BLaER1 (cell line): Measurements from ENCODE around the gene CNOT10.
"Not testable (repeated sequence)": the region's sequence is repeated elsewhere in the genome, so short reads cannot be mapped to it uniquely, and the experiment has no call there.

ENCODE experiments used
- H3K27ac ChIP-seq: shearing (Covaris generic); formaldehyde crosslinking; 2 replicates; pipeline ENCODE4 v1.8.1; 2022
- H3K27me3 ChIP-seq: shearing (Covaris generic); formaldehyde crosslinking; 2 replicates; pipeline ENCODE4 v1.8.1; 2022
- H3K36me3 ChIP-seq: shearing (Covaris generic); formaldehyde crosslinking; 2 replicates; pipeline ENCODE4 v1.8.1; 2022
- H3K4me1 ChIP-seq: shearing (Covaris generic); formaldehyde crosslinking; 2 replicates; pipeline ENCODE4 v1.8.1; 2022
- H3K4me2 ChIP-seq: shearing (Covaris generic); formaldehyde crosslinking; 2 replicates; pipeline ENCODE4 v1.8.1; 2022
- H3K4me3 ChIP-seq: shearing (Covaris generic); formaldehyde crosslinking; 2 replicates; pipeline ENCODE4 v1.8.1; 2022
- H3K9ac ChIP-seq: shearing (Covaris generic); formaldehyde crosslinking; 2 replicates; pipeline ENCODE4 v1.8.1; 2022
- H3K9me3 ChIP-seq: shearing (Covaris generic); formaldehyde crosslinking; 2 replicates; pipeline ENCODE4 v1.8.1; 2022
- H4K20me1 ChIP-seq: shearing (Covaris generic); formaldehyde crosslinking; 2 replicates; pipeline ENCODE4 v1.8.1; 2022
- Cebpa-rat ChIP-seq: shearing (Covaris generic); IDR thresholded peaks from 2 replicates; pipeline ENCODE4 v1.8.1; 2022

CNOT10 gene

GRCh38 chr3:32684800-32685542 lies at the start of gene CNOT10:
CNOT10 (plus strand) TSS chr3:32685188; CDS start chr3:32685461, 273 bp downstream.
- H3K9ac ChIP-seq: peak within 1 kb of the TSS; percentile 83

GRCh38 chr3:32640939-32641338 lies 44.0 kb upstream of the CNOT10 start:
- TF ChIP-seq Cebpa-rat: no peak
- H3K9me3 ChIP-seq: no peaks in the 10 kb centered on the region
- no peak overlapping the region for H3K4me2 ChIP-seq
- H4K20me1 ChIP-seq: no peaks in the 10 kb centered on the region
- no peaks in the 10 kb centered on the region for H3K27me3 ChIP-seq
- no peak overlapping the region for H3K9ac ChIP-seq
- no peak overlapping the region for H3K4me3 ChIP-seq
- no peaks in the 10 kb centered on the region for H3K4me1 ChIP-seq
- H3K36me3 ChIP-seq: no peaks in the 10 kb centered on the region
- H3K27ac ChIP-seq: no peak overlapping the region

More at GRCh38 chr3:32684800-32685542, at the start of gene CNOT10:
- TF ChIP-seq Cebpa-rat: no peak
- no peaks in the 10 kb centered on the region for H3K9me3 ChIP-seq
- no peaks in the 10 kb centered on the region for H3K27me3 ChIP-seq
- H3K36me3 ChIP-seq: peaks cover 26% of the 10 kb centered on the region
- peak within 1 kb of the TSS; percentile 86 for H3K4me2 ChIP-seq
- H3K4me3 ChIP-seq: peak within 1 kb of the TSS; percentile 91
- peaks cover 21% of the 10 kb centered on the region; the same call in 1 of the 2 replicates for H4K20me1 ChIP-seq
- peaks cover 36% of the 10 kb centered on the region for H3K4me1 ChIP-seq
- peak within 1 kb of the TSS; percentile 75 for H3K27ac ChIP-seq

- Histone ChIP-seq H3K4me1 (no peaks in the 10 kb centered on the region), H3K4me3 (no peak overlapping the region), H3K36me3 (no peaks in the 10 kb centered on the region), H4K20me1 (no peaks in the 10 kb centered on the region), H3K27ac (no peak overlapping the region), H3K4me2 (no peak overlapping the region), H3K9me3 (no peaks in the 10 kb centered on the region), H3K9ac (no peak overlapping the region), H3K27me3 (no peaks in the 10 kb centered on the region)
- no peak for TF ChIP-seq Cebpa-rat
These were observed 43.6 kb upstream of the CNOT10 start for GRCh38 chr3:32641356-32641755.

GRCh38 chr3:32643354-32643753 lies 41.6 kb upstream of the CNOT10 start:
- no peaks in the 10 kb centered on the region for H3K4me1 ChIP-seq
- no peak overlapping the region for H3K4me3 ChIP-seq
- H3K36me3 ChIP-seq: no peaks in the 10 kb centered on the region
- no peak for TF ChIP-seq Cebpa-rat
- no peak overlapping the region for H3K4me2 ChIP-seq
- no peaks in the 10 kb centered on the region for H3K27me3 ChIP-seq
- H3K9ac ChIP-seq: no peak overlapping the region
- H3K27ac ChIP-seq: no peak overlapping the region
- no peaks in the 10 kb centered on the region for H3K9me3 ChIP-seq
- H4K20me1 ChIP-seq: no peaks in the 10 kb centered on the region

GRCh38 chr3:32643816-32644215 lies 41.2 kb upstream of the CNOT10 start:
- no peaks in the 10 kb centered on the region for H3K4me1 ChIP-seq
- no peaks in the 10 kb centered on the region for H4K20me1 ChIP-seq
- H3K27ac ChIP-seq: no peak overlapping the region
- no peak for TF ChIP-seq Cebpa-rat
- no peaks in the 10 kb centered on the region for H3K27me3 ChIP-seq
- H3K4me2 ChIP-seq: no peak overlapping the region
- no peaks in the 10 kb centered on the region for H3K36me3 ChIP-seq
- H3K9ac ChIP-seq: no peak overlapping the region
- H3K9me3 ChIP-seq: no peaks in the 10 kb centered on the region
- no peak overlapping the region for H3K4me3 ChIP-seq

- H3K27me3 ChIP-seq: no peaks in the 10 kb centered on the region
- no peaks in the 10 kb centered on the region for H3K4me1 ChIP-seq
- H3K4me3 ChIP-seq: no peak overlapping the region
- no peak overlapping the region for H3K4me2 ChIP-seq
- H3K27ac ChIP-seq: no peak overlapping the region
- no peaks in the 10 kb centered on the region for H3K36me3 ChIP-seq
- TF ChIP-seq Cebpa-rat: no peak
- H4K20me1 ChIP-seq: no peaks in the 10 kb centered on the region
- H3K9ac ChIP-seq: no peak overlapping the region
- no peaks in the 10 kb centered on the region for H3K9me3 ChIP-seq
These were observed 40.6 kb upstream of the CNOT10 start for GRCh38 chr3:32644380-32644779.

- H3K27me3 ChIP-seq: no peaks in the 10 kb centered on the region
- no peak for TF ChIP-seq Cebpa-rat
- no peak overlapping the region for H3K9ac ChIP-seq
These were observed 38.2 kb upstream of the CNOT10 start for GRCh38 chr3:32646761-32647160.

GRCh38 chr3:32652337-32653100 lies 32.5 kb upstream of the CNOT10 start:
- not testable (repeated sequence) for H4K20me1 ChIP-seq, H3K4me1 ChIP-seq, H3K9ac ChIP-seq, H3K27me3 ChIP-seq, H3K36me3 ChIP-seq, H3K27ac ChIP-seq, H3K4me2 ChIP-seq, H3K4me3 ChIP-seq
- H3K9me3 ChIP-seq: peaks cover 27% of the 10 kb centered on the region

More at GRCh38 chr3:32646761-32647160, 38.2 kb upstream of the CNOT10 start:
- Histone ChIP-seq H3K27ac (no peak overlapping the region), H3K4me1 (no peaks in the 10 kb centered on the region), H4K20me1 (no peaks in the 10 kb centered on the region), H3K36me3 (no peaks in the 10 kb centered on the region), H3K9me3 (peaks cover 10% of the 10 kb centered on the region; the same call in 1 of the 2 replicates), H3K4me2 (no peak overlapping the region), H3K4me3 (no peak overlapping the region)

- H3K9ac ChIP-seq: no peak overlapping the region
- no peaks in the 10 kb centered on the region for H3K4me1 ChIP-seq
- H3K36me3 ChIP-seq: no peaks in the 10 kb centered on the region
- no peaks in the 10 kb centered on the region for H4K20me1 ChIP-seq
- no peak overlapping the region for H3K4me3 ChIP-seq
- H3K27me3 ChIP-seq: no peaks in the 10 kb centered on the region
- H3K4me2 ChIP-seq: no peak overlapping the region
- H3K27ac ChIP-seq: no peak overlapping the region
- TF ChIP-seq Cebpa-rat: no peak
- H3K9me3 ChIP-seq: peaks cover 27% of the 10 kb centered on the region
These were observed 29.8 kb upstream of the CNOT10 start for GRCh38 chr3:32655167-32655566.

GRCh38 chr3:32660634-32661033 lies 24.4 kb upstream of the CNOT10 start:
- Histone ChIP-seq H3K9me3 (peaks cover 11% of the 10 kb centered on the region), H4K20me1 (no peaks in the 10 kb centered on the region), H3K36me3 (no peaks in the 10 kb centered on the region), H3K4me1 (no peaks in the 10 kb centered on the region), H3K27ac (no peak overlapping the region), H3K4me3 (no peak overlapping the region), H3K4me2 (no peak overlapping the region), H3K9ac (no peak overlapping the region), H3K27me3 (no peaks in the 10 kb centered on the region)
- TF ChIP-seq Cebpa-rat: peak; percentile 48; the same call in 1 of the 2 replicates
